Measurements from ENCODE around the gene ALOX15.

ALOX15 gene

GRCh38 chr17:4616476-4616875, 25.0 kb downstream of the ALOX15 start:
- no peak overlapping the region for H3K4me2 ChIP-seq (ENCODE audit: low read length)
- H3K9me3 ChIP-seq (ENCODE audit: control insufficient read depth, low read length) = no peaks in the 10 kb centered on the region
- H3K27me3 ChIP-seq (ENCODE audit: control insufficient read depth, insufficient read depth, low read length) = no peaks in the 10 kb centered on the region
- H3K27ac ChIP-seq = no peak overlapping the region
- H3K79me2 ChIP-seq = no peaks in the 10 kb centered on the region
- H2AFZ ChIP-seq = no peak overlapping the region
- no peak overlapping the region for H3K9ac ChIP-seq
- no peak for TF ChIP-seq CTCF (IDR thresholded peaks at IDR 0.05)
- no peak overlapping the region for H3K4me3 ChIP-seq (ENCODE audit: low read depth, low read length)
- no peaks in the 10 kb centered on the region for H3K36me3 ChIP-seq (ENCODE audit: control insufficient read depth, insufficient read depth, low read length)
- H3K4me1 ChIP-seq = no peaks in the 10 kb centered on the region

GRCh38 chr17:4610656-4611055, 30.8 kb downstream of the ALOX15 start:
- no peaks in the 10 kb centered on the region for H3K79me2 ChIP-seq
- no peaks in the 10 kb centered on the region for H3K27me3 ChIP-seq (ENCODE audit: control insufficient read depth, insufficient read depth, low read length)
- H3K9ac ChIP-seq = no peak overlapping the region
- H3K36me3 ChIP-seq (ENCODE audit: control insufficient read depth, insufficient read depth, low read length) = no peaks in the 10 kb centered on the region
- H3K27ac ChIP-seq = no peak overlapping the region
- H3K4me1 ChIP-seq = peaks cover 20% of the 10 kb centered on the region
- no peaks in the 10 kb centered on the region for H3K9me3 ChIP-seq (ENCODE audit: control insufficient read depth, low read length)
- H3K4me3 ChIP-seq (ENCODE audit: low read depth, low read length) = no peak overlapping the region
- H2AFZ ChIP-seq = no peak overlapping the region
- H3K4me2 ChIP-seq (ENCODE audit: low read length) = no peak overlapping the region
- no peak for TF ChIP-seq CTCF (IDR thresholded peaks at IDR 0.05)

GRCh38 chr17:4610162-4610561, 31.3 kb downstream of the ALOX15 start:
- H3K9ac ChIP-seq = no peak overlapping the region
- H3K9me3 ChIP-seq (ENCODE audit: control insufficient read depth, low read length) = no peaks in the 10 kb centered on the region
- no peaks in the 10 kb centered on the region for H3K36me3 ChIP-seq (ENCODE audit: control insufficient read depth, insufficient read depth, low read length)
- TF ChIP-seq CTCF (IDR thresholded peaks at IDR 0.05) = no peak
- peak overlapping the region; percentile 50 for H2AFZ ChIP-seq
- peaks cover 20% of the 10 kb centered on the region for H3K4me1 ChIP-seq
- peak overlapping the region; percentile 34 for H3K4me2 ChIP-seq (ENCODE audit: low read length)
- no peaks in the 10 kb centered on the region for H3K27me3 ChIP-seq (ENCODE audit: control insufficient read depth, insufficient read depth, low read length)
- no peak overlapping the region for H3K27ac ChIP-seq
- no peak overlapping the region for H3K4me3 ChIP-seq (ENCODE audit: low read depth, low read length)
- no peaks in the 10 kb centered on the region for H3K79me2 ChIP-seq

GRCh38 chr17:4609761-4610160, 31.7 kb downstream of the ALOX15 start:
- Histone ChIP-seq H3K79me2 (no peaks in the 10 kb centered on the region), H2AFZ (peak overlapping the region; percentile 50), H3K36me3 (ENCODE audit: control insufficient read depth, insufficient read depth, low read length) (no peaks in the 10 kb centered on the region), H3K27me3 (ENCODE audit: control insufficient read depth, insufficient read depth, low read length) (no peaks in the 10 kb centered on the region), H3K9me3 (ENCODE audit: control insufficient read depth, low read length) (no peaks in the 10 kb centered on the region), H3K9ac (no peak overlapping the region), H3K4me2 (ENCODE audit: low read length) (no peak overlapping the region), H3K4me1 (peaks cover 21% of the 10 kb centered on the region), H3K27ac (no peak overlapping the region), H3K4me3 (ENCODE audit: low read depth, low read length) (no peak overlapping the region)
- TF ChIP-seq CTCF (IDR thresholded peaks at IDR 0.05) = no peak

GRCh38 chr17:4607773-4608187, 33.7 kb downstream of the ALOX15 start:
- Histone ChIP-seq H3K27me3 (ENCODE audit: control insufficient read depth, insufficient read depth, low read length) (no peaks in the 10 kb centered on the region), H3K79me2 (no peaks in the 10 kb centered on the region), H2AFZ (peak overlapping the region; percentile 59), H3K9me3 (ENCODE audit: control insufficient read depth, low read length) (no peaks in the 10 kb centered on the region), H3K27ac (peak overlapping the region; percentile 47), H3K4me1 (peaks cover 31% of the 10 kb centered on the region), H3K9ac (no peak overlapping the region), H3K4me3 (ENCODE audit: low read depth, low read length) (no peak overlapping the region), H3K36me3 (ENCODE audit: control insufficient read depth, insufficient read depth, low read length) (no peaks in the 10 kb centered on the region), H3K4me2 (ENCODE audit: low read length) (peak overlapping the region; percentile 56)
- TF ChIP-seq CTCF (IDR thresholded peaks at IDR 0.05) = no peak

Measured in parathyroid adenoma (tissue), 2 donors.